ENCODE results near the gene EPO. TPM values are rescaled to one million over a fixed set of nuclear protein-coding genes. Genes with fewer than 3 reads are reported as not detected.
A peak's percentile ranks its signal among the peaks of the same experiment; 100 is the strongest.
"Not testable (repeated sequence)": the region's sequence is repeated elsewhere in the genome, so short reads cannot be mapped to it uniquely, and the experiment has no call there.

Gene EPO
- total RNA-seq, 2 donors from 2014 or later: 0.33 TPM; not detected in 1

DNA sequence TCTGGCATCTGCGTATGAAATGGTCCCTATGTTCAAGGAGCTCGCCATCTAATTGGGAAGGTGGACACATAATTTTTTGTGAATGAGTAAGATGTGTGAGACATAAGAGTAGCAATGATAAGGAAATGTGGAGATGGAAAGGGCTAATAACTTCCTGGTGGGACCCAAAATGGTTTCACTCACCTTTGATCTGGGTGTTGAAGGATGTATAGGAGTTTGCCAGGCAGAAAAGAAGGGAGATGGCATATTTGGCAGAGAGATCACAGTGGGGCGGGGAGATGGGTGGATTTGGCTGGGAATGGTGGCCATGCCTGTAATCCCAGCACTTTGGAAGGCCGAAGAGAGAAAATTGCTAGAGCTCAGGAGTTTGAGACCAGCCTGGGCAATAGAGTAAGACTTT lies 9.8 kb upstream of the EPO start:
- H3K36me3 ChIP-seq (ENCODE audit: control insufficient read depth, insufficient read depth, low read length): peaks cover 13% of the 10 kb centered on the region
- H3K36me3 Mint-ChIP-seq (ENCODE audit: low read depth): peaks cover 16% of the 10 kb centered on the region
- H3K27me3 ChIP-seq (ENCODE audit: control insufficient read depth, insufficient read depth, low read length, poor library complexity, severe bottlenecking): no peaks in the 10 kb centered on the region
- no peaks in the 10 kb centered on the region for H3K9me3 Mint-ChIP-seq
- no peaks in the 10 kb centered on the region for H3K9me3 ChIP-seq (ENCODE audit: control insufficient read depth, low read length)
- no peak overlapping the region for H3K4me3 ChIP-seq (ENCODE audit: low read length)
- H3K9ac ChIP-seq (ENCODE audit: extremely low read depth, low read length, poor library complexity, severe bottlenecking): no peak overlapping the region
- H3K27ac Mint-ChIP-seq: no peak overlapping the region
- no peak for DNase-seq
- H3K27me3 Mint-ChIP-seq (ENCODE audit: insufficient read depth): peaks cover 2% of the 10 kb centered on the region
- H3K27ac ChIP-seq (ENCODE audit: low read depth, low read length): no peak overlapping the region
- H3K4me1 ChIP-seq (ENCODE audit: control insufficient read depth, insufficient read depth, low read length): no peaks in the 10 kb centered on the region
- WGBS, 2 experiments (ENCODE audit: insufficient coverage in 1 of 2, insufficient read length in 1 of 2): 91 to 95% methylated on average over 2 to 4 of the region's 4 CpGs
- H3K4me3 Mint-ChIP-seq: no peak overlapping the region
- TF ChIP-seq, protein P1, sequence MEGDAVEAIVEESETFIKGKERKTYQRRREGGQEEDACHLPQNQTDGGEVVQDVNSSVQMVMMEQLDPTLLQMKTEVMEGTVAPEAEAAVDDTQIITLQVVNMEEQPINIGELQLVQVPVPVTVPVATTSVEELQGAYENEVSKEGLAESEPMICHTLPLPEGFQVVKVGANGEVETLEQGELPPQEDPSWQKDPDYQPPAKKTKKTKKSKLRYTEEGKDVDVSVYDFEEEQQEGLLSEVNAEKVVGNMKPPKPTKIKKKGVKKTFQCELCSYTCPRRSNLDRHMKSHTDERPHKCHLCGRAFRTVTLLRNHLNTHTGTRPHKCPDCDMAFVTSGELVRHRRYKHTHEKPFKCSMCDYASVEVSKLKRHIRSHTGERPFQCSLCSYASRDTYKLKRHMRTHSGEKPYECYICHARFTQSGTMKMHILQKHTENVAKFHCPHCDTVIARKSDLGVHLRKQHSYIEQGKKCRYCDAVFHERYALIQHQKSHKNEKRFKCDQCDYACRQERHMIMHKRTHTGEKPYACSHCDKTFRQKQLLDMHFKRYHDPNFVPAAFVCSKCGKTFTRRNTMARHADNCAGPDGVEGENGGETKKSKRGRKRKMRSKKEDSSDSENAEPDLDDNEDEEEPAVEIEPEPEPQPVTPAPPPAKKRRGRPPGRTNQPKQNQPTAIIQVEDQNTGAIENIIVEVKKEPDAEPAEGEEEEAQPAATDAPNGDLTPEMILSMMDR (conservative IDR thresholded peaks at IDR 0.05): no peak
- peaks cover 10% of the 10 kb centered on the region for H3K4me1 Mint-ChIP-seq

DNA sequence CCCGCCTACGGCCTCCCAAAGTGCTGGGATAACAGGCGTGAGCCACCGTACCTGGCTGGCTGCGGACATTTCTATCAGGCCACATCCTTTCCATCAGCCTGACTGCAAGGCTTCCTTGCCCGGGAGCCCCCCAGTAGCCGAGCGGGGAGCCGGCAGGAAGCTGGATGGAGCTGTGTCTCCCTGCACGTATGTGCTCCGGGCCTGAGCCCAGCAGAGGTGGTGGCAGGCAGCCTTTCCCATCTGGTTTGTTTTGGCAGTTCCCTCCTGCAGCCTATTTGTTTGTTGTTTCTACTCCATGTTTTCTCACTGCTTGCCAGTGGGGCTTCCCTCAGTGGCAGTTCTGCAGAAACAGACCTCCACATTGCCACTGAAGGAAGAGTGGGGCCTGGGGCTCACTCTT lies 8.9 kb upstream of the EPO start:
- Histone ChIP-seq H3K27ac (ENCODE audit: low read depth, low read length) (no peak overlapping the region), H3K4me1 (ENCODE audit: control insufficient read depth, insufficient read depth, low read length) (no peaks in the 10 kb centered on the region), H3K9me3 (ENCODE audit: control insufficient read depth, low read length) (no peaks in the 10 kb centered on the region), H3K36me3 (ENCODE audit: control insufficient read depth, insufficient read depth, low read length) (peaks cover 13% of the 10 kb centered on the region), H3K9ac (ENCODE audit: extremely low read depth, low read length, poor library complexity, severe bottlenecking) (no peak overlapping the region), H3K27me3 (ENCODE audit: control insufficient read depth, insufficient read depth, low read length, poor library complexity, severe bottlenecking) (no peaks in the 10 kb centered on the region), H3K4me3 (ENCODE audit: low read length) (no peak overlapping the region)
- H3K4me1 Mint-ChIP-seq: peaks cover 10% of the 10 kb centered on the region
- TF ChIP-seq, protein P1 (conservative IDR thresholded peaks at IDR 0.05): no peak
- no peak for DNase-seq
- H3K4me3 Mint-ChIP-seq: no peak overlapping the region
- H3K9me3 Mint-ChIP-seq: no peaks in the 10 kb centered on the region
- peaks cover 4% of the 10 kb centered on the region for H3K27me3 Mint-ChIP-seq (ENCODE audit: insufficient read depth)
- H3K36me3 Mint-ChIP-seq (ENCODE audit: low read depth): peaks cover 16% of the 10 kb centered on the region
- 93% methylated on average over 3 to 11 of the region's 11 CpGs for WGBS, 2 experiments (ENCODE audit: insufficient coverage in 1 of 2, insufficient read length in 1 of 2)
- peak overlapping the region; percentile 66 for H3K27ac Mint-ChIP-seq

DNA sequence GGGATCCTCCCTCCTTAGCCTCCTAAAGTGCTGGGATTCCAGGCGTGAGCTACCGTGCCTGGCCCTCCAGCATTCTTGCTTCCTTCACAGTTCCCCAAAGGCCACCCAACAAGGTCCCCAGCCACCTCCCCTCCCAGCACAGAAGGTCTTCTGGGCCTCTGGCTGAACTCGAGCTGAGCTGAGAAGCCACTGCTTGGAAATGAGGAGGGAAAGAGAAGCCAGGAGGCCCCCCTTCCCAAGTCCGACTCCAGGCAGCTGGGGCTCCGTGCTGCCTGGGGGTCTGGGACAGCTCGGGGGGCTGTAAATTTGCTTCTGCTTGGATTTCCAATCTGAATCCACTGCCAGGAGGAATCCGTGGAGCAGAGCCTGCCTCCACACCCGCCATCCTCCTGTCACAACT lies 5.5 kb upstream of the EPO start:
- WGBS, 2 experiments (ENCODE audit: insufficient coverage in 1 of 2, insufficient read length in 1 of 2): 80 to 90% methylated on average over 4 to 8 of the region's 8 CpGs
- H3K9me3 Mint-ChIP-seq: peaks cover 26% of the 10 kb centered on the region
- peaks cover 34% of the 10 kb centered on the region for H3K27me3 Mint-ChIP-seq (ENCODE audit: insufficient read depth)

DNA sequence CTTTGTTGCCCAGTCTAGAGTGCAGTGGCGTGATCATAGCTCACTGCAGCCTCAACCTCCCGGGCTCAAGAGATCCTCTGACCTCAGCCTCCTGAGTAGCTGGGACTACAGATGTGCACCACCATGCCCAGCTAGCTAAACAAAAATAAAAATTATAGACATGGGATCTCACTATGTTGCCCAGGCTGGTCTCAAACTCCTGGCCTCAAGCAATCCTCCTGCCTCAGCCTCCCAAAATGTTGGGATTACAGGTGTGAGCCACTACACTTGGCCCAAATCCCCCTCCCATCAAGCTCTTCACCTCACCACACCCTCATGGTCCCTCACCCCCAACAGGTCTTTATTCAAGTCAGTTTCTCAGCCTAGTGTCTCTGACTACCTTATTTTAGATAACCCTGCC lies 3.2 kb upstream of the EPO start:
- not testable (repeated sequence) for H3K36me3 ChIP-seq (ENCODE audit: control insufficient read depth, insufficient read depth, low read length); H3K27ac ChIP-seq (ENCODE audit: low read depth, low read length); H3K4me3 ChIP-seq (ENCODE audit: low read length); DNase-seq; H3K4me1 Mint-ChIP-seq; H3K36me3 Mint-ChIP-seq (ENCODE audit: low read depth); H3K4me1 ChIP-seq (ENCODE audit: control insufficient read depth, insufficient read depth, low read length); H3K27ac Mint-ChIP-seq; H3K4me3 Mint-ChIP-seq; H3K9ac ChIP-seq (ENCODE audit: extremely low read depth, low read length, poor library complexity, severe bottlenecking)
- peaks cover 29% of the 10 kb centered on the region for H3K27me3 ChIP-seq (ENCODE audit: control insufficient read depth, insufficient read depth, low read length, poor library complexity, severe bottlenecking)
- peaks cover 11% of the 10 kb centered on the region for H3K9me3 ChIP-seq (ENCODE audit: control insufficient read depth, low read length)
- 91 to 100% methylated on average over 2 of the region's 2 CpGs for WGBS, 2 experiments (ENCODE audit: insufficient coverage in 1 of 2, insufficient read length in 1 of 2)
- Mint-ChIP-seq H3K9me3 (peaks cover 30% of the 10 kb centered on the region), H3K27me3 (ENCODE audit: insufficient read depth) (peaks cover 54% of the 10 kb centered on the region)

More for the DNA sequence above, 5.5 kb upstream of the EPO start:
- Mint-ChIP-seq H3K36me3 (ENCODE audit: low read depth) (peaks cover 5% of the 10 kb centered on the region), H3K27ac (no peak overlapping the region), H3K4me1 (no peaks in the 10 kb centered on the region), H3K4me3 (no peak overlapping the region)
- H3K9me3 ChIP-seq (ENCODE audit: control insufficient read depth, low read length): peaks cover 11% of the 10 kb centered on the region
- H3K27ac ChIP-seq (ENCODE audit: low read depth, low read length): no peak overlapping the region
- H3K9ac ChIP-seq (ENCODE audit: extremely low read depth, low read length, poor library complexity, severe bottlenecking): no peak overlapping the region
- TF ChIP-seq, protein P1 (conservative IDR thresholded peaks at IDR 0.05): no peak
- H3K27me3 ChIP-seq (ENCODE audit: control insufficient read depth, insufficient read depth, low read length, poor library complexity, severe bottlenecking): peaks cover 6% of the 10 kb centered on the region
- no peak overlapping the region for H3K4me3 ChIP-seq (ENCODE audit: low read length)
- no peaks in the 10 kb centered on the region for H3K36me3 ChIP-seq (ENCODE audit: control insufficient read depth, insufficient read depth, low read length)
- no peak for DNase-seq
- H3K4me1 ChIP-seq (ENCODE audit: control insufficient read depth, insufficient read depth, low read length): no peaks in the 10 kb centered on the region

All from endodermal cell (in vitro differentiated cells).